ENCODE results near the gene FN3KRP. TPM values are rescaled to one million over a fixed set of nuclear protein-coding genes. Genes with fewer than 3 reads are reported as not detected.

Gene FN3KRP
- total and polyA plus RNA-seq, 2 of the 13 experiments (the other 11 are each of a cell fraction or from before 2014, with no cell fraction given) = 22.4 to 28.2 TPM

- TF ChIP-seq, protein P1, sequence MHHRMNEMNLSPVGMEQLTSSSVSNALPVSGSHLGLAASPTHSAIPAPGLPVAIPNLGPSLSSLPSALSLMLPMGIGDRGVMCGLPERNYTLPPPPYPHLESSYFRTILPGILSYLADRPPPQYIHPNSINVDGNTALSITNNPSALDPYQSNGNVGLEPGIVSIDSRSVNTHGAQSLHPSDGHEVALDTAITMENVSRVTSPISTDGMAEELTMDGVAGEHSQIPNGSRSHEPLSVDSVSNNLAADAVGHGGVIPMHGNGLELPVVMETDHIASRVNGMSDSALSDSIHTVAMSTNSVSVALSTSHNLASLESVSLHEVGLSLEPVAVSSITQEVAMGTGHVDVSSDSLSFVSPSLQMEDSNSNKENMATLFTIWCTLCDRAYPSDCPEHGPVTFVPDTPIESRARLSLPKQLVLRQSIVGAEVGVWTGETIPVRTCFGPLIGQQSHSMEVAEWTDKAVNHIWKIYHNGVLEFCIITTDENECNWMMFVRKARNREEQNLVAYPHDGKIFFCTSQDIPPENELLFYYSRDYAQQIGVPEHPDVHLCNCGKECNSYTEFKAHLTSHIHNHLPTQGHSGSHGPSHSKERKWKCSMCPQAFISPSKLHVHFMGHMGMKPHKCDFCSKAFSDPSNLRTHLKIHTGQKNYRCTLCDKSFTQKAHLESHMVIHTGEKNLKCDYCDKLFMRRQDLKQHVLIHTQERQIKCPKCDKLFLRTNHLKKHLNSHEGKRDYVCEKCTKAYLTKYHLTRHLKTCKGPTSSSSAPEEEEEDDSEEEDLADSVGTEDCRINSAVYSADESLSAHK (CRISPR knock-in tag; IDR thresholded peaks at IDR 0.05; ENCODE audit: borderline replicate concordance) = no peak
- TF ChIP-seq PAWR (CRISPR knock-in tag; IDR thresholded peaks at IDR 0.05; ENCODE audit: borderline replicate concordance) (peak; percentile 91), ZNF782 (CRISPR knock-in tag; IDR thresholded peaks at IDR 0.05; ENCODE audit: borderline replicate concordance) (peak; percentile 100), THYN1 (CRISPR knock-in tag; IDR thresholded peaks at IDR 0.05; ENCODE audit: borderline replicate concordance, low read depth) (no peak), ATF6 (CRISPR knock-in tag; conservative IDR thresholded peaks at IDR 0.05) (peak; percentile 91; the same call in 1 of the 2 replicates), TCF12 (IDR thresholded peaks at IDR 0.05) (no peak), TCF12 (CRISPR knock-in tag; IDR thresholded peaks at IDR 0.05) (peak; percentile 95), SP140L (CRISPR knock-in tag; IDR thresholded peaks at IDR 0.05; ENCODE audit: borderline replicate concordance) (peak; percentile 94; the same call in 1 of the 2 replicates), ETV5 (CRISPR knock-in tag; IDR thresholded peaks at IDR 0.05; ENCODE audit: borderline replicate concordance) (peak; percentile 82), SMAD9 (CRISPR knock-in tag; IDR thresholded peaks at IDR 0.05) (peak; percentile 95; the same call in 1 of the 2 replicates), MLXIP (CRISPR knock-in tag; IDR thresholded peaks at IDR 0.05; ENCODE audit: borderline replicate concordance) (peak; percentile 98), ZNF883 (CRISPR knock-in tag; IDR thresholded peaks at IDR 0.05; ENCODE audit: not compliant biosample characterization) (peak; percentile 100), ZKSCAN8 (CRISPR knock-in tag; IDR thresholded peaks at IDR 0.05; ENCODE audit: borderline replicate concordance) (peak; percentile 95), SOX6 (IDR thresholded peaks at IDR 0.05) (no peak), SOX6 (CRISPR knock-in tag; IDR thresholded peaks at IDR 0.05) (peak; percentile 96), MIXL1 (CRISPR knock-in tag; IDR thresholded peaks at IDR 0.05) (peak; percentile 99), KAT8 (CRISPR knock-in tag; IDR thresholded peaks at IDR 0.05) (peak; percentile 96), ZNF777 (CRISPR knock-in tag; IDR thresholded peaks at IDR 0.05) (peak; percentile 97)
- TF ChIP-seq, protein P2, sequence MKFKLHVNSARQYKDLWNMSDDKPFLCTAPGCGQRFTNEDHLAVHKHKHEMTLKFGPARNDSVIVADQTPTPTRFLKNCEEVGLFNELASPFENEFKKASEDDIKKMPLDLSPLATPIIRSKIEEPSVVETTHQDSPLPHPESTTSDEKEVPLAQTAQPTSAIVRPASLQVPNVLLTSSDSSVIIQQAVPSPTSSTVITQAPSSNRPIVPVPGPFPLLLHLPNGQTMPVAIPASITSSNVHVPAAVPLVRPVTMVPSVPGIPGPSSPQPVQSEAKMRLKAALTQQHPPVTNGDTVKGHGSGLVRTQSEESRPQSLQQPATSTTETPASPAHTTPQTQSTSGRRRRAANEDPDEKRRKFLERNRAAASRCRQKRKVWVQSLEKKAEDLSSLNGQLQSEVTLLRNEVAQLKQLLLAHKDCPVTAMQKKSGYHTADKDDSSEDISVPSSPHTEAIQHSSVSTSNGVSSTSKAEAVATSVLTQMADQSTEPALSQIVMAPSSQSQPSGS (CRISPR knock-in tag; IDR thresholded peaks at IDR 0.05) = peak; percentile 93
Observed at GRCh38 chr17:82737967-82738877, 21.7 kb downstream of the FN3KRP start (continued).
